ENCODE data around the gene GAS2L2. TPM values are rescaled to one million over a fixed set of nuclear protein-coding genes. Genes with fewer than 3 reads are reported as not detected.

Gene GAS2L2
- total RNA-seq, 1 donor from 2014 or later, result not detected

- DNase-seq (ENCODE audit: extremely low read depth, low read depth, low spot score), result no peak
Measured at GRCh38 chr17:35748341-35748841, 4.6 kb downstream of the GAS2L2 start.

- peak; percentile 48 for DNase-seq (ENCODE audit: extremely low read depth, low read depth, low spot score)
Measured at GRCh38 chr17:35747540-35748017, 5.5 kb downstream of the GAS2L2 start.

GRCh38 chr17:35745749-35746320 is 7.2 kb downstream of the GAS2L2 start:
- DNase-seq (ENCODE audit: extremely low read depth, low read depth, low spot score), result no peak

- no peak for DNase-seq (ENCODE audit: extremely low read depth, low read depth, low spot score)
Measured at GRCh38 chr17:35745246-35745645, 7.8 kb downstream of the GAS2L2 start.

- no peak for DNase-seq (ENCODE audit: extremely low read depth, low read depth, low spot score)
Measured at GRCh38 chr17:35744830-35745229, 8.2 kb downstream of the GAS2L2 start.

GRCh38 chr17:35743626-35744328 is 9.3 kb downstream of the GAS2L2 start:
- DNase-seq (ENCODE audit: extremely low read depth, low read depth, low spot score), result no peak

GRCh38 chr17:35742896-35743477 is 10.1 kb downstream of the GAS2L2 start:
- DNase-seq (ENCODE audit: extremely low read depth, low read depth, low spot score), result no peak

- DNase-seq (ENCODE audit: extremely low read depth, low read depth, low spot score), result no peak
Measured at GRCh38 chr17:35742496-35742895, 10.5 kb downstream of the GAS2L2 start.

GRCh38 chr17:35740997-35741931 is 11.8 kb downstream of the GAS2L2 start:
- no peak for DNase-seq (ENCODE audit: extremely low read depth, low read depth, low spot score)

GRCh38 chr17:35740216-35740615 is 12.8 kb downstream of the GAS2L2 start:
- DNase-seq (ENCODE audit: extremely low read depth, low read depth, low spot score), result no peak

- DNase-seq (ENCODE audit: extremely low read depth, low read depth, low spot score), result no peak
Measured at GRCh38 chr17:35738519-35739133, 14.4 kb downstream of the GAS2L2 start.

- DNase-seq (ENCODE audit: extremely low read depth, low read depth, low spot score), result no peak
Measured at GRCh38 chr17:35736236-35736635, 16.8 kb downstream of the GAS2L2 start.

- DNase-seq (ENCODE audit: extremely low read depth, low read depth, low spot score), result no peak
Measured at GRCh38 chr17:35735036-35735805, 17.8 kb downstream of the GAS2L2 start.

GRCh38 chr17:35734396-35734795 is 18.6 kb downstream of the GAS2L2 start:
- DNase-seq (ENCODE audit: extremely low read depth, low read depth, low spot score), result no peak

GRCh38 chr17:35733366-35733765 is 19.7 kb downstream of the GAS2L2 start:
- DNase-seq (ENCODE audit: extremely low read depth, low read depth, low spot score), result no peak

GRCh38 chr17:35732806-35733136 is 20.3 kb downstream of the GAS2L2 start:
- no peak for DNase-seq (ENCODE audit: extremely low read depth, low read depth, low spot score)

GRCh38 chr17:35731917-35732805 is 20.9 kb downstream of the GAS2L2 start:
- DNase-seq (ENCODE audit: extremely low read depth, low read depth, low spot score), result no peak

GRCh38 chr17:35731239-35731916 is 21.7 kb downstream of the GAS2L2 start, which contains the start of gene RASL10B:
Gene RASL10B (plus strand): TSS chr17:35731639. CDS start chr17:35735185, 3,546 bp downstream.
- DNase-seq (ENCODE audit: extremely low read depth, low read depth, low spot score), result no peak

All from glomerular endothelial cell (primary cell).